ENCODE results near the gene FN1.

The FN1 gene

DNA sequence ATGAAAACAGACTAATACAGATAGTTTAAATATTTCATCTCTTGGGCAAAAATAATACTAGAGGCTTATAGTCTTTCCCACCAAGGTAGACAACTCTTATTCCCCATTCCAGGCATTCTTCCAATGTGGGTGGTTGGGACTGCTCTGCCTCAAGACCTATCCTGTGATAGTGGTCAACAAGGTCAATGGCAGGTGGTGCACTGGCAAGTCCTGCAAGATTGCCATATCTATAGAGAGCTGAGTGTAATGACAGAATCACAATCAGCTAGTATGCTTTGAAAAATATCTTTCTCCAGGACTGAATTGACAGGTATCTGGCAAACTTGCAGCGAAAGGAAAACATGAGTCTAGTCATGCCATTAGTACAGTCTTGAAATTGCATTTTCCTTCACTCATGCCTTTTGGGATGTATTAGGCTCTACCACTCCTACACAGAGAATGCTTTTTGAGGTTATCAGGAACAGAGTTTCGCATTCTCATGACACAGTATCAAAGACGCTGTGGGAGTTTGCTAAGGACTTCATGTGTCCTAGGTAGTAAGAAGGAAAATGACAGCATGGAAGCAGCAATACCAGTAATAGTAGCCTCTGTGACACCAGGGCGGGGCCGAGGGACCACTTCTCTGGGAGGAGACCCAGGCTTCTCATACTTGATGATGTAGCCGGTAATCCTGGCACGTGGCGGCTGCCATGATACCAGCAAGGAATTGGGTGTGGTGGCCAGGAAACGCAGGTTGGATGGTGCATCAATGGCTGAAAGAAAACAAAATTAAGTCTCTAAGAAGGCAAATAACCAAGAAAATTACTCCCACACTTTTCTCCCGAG lies 61.0 kb downstream of the FN1 start:
- H3K36me3 ChIP-seq (ENCODE audit: control insufficient read depth in 2 of 2, insufficient read depth in 1 of 2, low read length in 2 of 2) = peaks cover 49 to 90% of the 10 kb centered on the region in 2 experiments
- H3K27ac ChIP-seq (ENCODE audit: extremely low read depth, low read depth, low read length) = no peak overlapping the region
- no peak overlapping the region for H3K4me3 ChIP-seq (ENCODE audit: low read depth, low read length)
- ChIA-PET POLR2A (no interaction called here), CTCF (no interaction called here)
- H3K9me3 ChIP-seq (ENCODE audit: control insufficient read depth, insufficient read depth, low read depth, low read length) = no peaks in the 10 kb centered on the region
- TF ChIP-seq, protein P1, sequence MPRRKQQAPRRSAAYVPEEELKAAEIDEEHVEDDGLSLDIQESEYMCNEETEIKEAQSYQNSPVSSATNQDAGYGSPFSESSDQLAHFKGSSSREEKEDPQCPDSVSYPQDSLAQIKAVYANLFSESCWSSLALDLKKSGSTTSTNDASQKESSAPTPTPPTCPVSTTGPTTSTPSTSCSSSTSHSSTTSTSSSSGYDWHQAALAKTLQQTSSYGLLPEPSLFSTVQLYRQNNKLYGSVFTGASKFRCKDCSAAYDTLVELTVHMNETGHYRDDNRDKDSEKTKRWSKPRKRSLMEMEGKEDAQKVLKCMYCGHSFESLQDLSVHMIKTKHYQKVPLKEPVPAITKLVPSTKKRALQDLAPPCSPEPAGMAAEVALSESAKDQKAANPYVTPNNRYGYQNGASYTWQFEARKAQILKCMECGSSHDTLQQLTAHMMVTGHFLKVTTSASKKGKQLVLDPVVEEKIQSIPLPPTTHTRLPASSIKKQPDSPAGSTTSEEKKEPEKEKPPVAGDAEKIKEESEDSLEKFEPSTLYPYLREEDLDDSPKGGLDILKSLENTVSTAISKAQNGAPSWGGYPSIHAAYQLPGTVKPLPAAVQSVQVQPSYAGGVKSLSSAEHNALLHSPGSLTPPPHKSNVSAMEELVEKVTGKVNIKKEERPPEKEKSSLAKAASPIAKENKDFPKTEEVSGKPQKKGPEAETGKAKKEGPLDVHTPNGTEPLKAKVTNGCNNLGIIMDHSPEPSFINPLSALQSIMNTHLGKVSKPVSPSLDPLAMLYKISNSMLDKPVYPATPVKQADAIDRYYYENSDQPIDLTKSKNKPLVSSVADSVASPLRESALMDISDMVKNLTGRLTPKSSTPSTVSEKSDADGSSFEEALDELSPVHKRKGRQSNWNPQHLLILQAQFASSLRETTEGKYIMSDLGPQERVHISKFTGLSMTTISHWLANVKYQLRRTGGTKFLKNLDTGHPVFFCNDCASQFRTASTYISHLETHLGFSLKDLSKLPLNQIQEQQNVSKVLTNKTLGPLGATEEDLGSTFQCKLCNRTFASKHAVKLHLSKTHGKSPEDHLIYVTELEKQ (tag by site-specific recombination; IDR thresholded peaks at IDR 0.05; ENCODE audit: borderline replicate concordance) = no peak
- TF ChIP-seq, protein P2, sequence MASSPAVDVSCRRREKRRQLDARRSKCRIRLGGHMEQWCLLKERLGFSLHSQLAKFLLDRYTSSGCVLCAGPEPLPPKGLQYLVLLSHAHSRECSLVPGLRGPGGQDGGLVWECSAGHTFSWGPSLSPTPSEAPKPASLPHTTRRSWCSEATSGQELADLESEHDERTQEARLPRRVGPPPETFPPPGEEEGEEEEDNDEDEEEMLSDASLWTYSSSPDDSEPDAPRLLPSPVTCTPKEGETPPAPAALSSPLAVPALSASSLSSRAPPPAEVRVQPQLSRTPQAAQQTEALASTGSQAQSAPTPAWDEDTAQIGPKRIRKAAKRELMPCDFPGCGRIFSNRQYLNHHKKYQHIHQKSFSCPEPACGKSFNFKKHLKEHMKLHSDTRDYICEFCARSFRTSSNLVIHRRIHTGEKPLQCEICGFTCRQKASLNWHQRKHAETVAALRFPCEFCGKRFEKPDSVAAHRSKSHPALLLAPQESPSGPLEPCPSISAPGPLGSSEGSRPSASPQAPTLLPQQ (tag by site-specific recombination; IDR thresholded peaks at IDR 0.05) = no peak
- TF ChIP-seq SETDB1 (IDR thresholded peaks at IDR 0.05; ENCODE audit: insufficient read length, low read length) (no peak), ZNF837 (tag by site-specific recombination; IDR thresholded peaks at IDR 0.05) (no peak), ZNF146 (tag by site-specific recombination; IDR thresholded peaks at IDR 0.05) (no peak), TRIM28 (IDR thresholded peaks at IDR 0.05; ENCODE audit: borderline replicate concordance, low read length) (no peak)
- TF ChIP-seq, protein P3, sequence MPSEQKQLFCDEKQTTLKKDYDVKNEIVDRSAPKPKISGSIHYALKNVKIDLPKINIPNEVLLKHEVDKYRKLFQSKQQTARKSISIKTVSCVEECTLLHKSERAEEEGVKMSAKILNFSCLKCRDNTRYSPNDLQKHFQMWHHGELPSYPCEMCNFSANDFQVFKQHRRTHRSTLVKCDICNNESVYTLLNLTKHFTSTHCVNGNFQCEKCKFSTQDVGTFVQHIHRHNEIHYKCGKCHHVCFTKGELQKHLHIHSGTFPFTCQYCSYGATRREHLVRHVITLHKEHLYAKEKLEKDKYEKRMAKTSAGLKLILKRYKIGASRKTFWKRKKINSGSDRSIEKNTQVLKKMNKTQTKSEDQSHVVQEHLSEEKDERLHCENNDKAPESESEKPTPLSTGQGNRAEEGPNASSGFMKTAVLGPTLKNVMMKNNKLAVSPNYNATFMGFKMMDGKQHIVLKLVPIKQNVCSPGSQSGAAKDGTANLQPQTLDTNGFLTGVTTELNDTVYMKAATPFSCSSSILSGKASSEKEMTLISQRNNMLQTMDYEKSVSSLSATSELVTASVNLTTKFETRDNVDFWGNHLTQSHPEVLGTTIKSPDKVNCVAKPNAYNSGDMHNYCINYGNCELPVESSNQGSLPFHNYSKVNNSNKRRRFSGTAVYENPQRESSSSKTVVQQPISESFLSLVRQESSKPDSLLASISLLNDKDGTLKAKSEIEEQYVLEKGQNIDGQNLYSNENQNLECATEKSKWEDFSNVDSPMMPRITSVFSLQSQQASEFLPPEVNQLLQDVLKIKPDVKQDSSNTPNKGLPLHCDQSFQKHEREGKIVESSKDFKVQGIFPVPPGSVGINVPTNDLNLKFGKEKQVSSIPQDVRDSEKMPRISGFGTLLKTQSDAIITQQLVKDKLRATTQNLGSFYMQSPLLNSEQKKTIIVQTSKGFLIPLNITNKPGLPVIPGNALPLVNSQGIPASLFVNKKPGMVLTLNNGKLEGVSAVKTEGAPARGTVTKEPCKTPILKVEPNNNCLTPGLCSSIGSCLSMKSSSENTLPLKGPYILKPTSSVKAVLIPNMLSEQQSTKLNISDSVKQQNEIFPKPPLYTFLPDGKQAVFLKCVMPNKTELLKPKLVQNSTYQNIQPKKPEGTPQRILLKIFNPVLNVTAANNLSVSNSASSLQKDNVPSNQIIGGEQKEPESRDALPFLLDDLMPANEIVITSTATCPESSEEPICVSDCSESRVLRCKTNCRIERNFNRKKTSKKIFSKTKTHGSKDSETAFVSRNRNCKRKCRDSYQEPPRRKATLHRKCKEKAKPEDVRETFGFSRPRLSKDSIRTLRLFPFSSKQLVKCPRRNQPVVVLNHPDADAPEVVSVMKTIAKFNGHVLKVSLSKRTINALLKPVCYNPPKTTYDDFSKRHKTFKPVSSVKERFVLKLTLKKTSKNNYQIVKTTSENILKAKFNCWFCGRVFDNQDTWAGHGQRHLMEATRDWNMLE (tag by site-specific recombination; conservative IDR thresholded peaks at IDR 0.05; ENCODE audit: low read depth) = no peak
- H3K4me1 ChIP-seq (ENCODE audit: control insufficient read depth, insufficient read depth, low read length) = no peaks in the 10 kb centered on the region

DNA sequence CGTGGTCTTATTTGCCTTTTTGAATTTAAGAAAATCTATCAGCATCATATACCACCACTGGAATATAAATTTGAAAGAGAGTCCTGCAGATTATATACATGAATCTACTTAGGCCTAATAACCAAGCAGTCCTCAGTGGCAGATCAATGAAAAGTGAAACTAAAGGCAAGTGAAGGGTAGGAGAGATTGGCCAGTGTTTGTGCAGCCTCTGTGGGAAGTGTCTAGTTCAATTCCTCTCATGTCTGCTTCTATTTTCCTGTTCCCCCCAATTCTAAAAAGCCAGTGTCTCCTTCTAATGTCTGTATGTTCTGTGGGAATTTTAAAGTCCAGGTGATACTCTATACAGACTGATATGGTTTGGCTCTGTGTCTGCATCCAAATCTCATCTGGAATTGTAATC lies 61.9 kb downstream of the FN1 start:
- H3K36me3 ChIP-seq (ENCODE audit: control insufficient read depth in 2 of 2, insufficient read depth in 1 of 2, low read length in 2 of 2) = peaks cover 49 to 92% of the 10 kb centered on the region in 2 experiments
- H3K4me1 ChIP-seq (ENCODE audit: control insufficient read depth, insufficient read depth, low read length) = no peaks in the 10 kb centered on the region
- H3K27ac ChIP-seq (ENCODE audit: extremely low read depth, low read depth, low read length) = no peak overlapping the region
- no peaks in the 10 kb centered on the region for H3K9me3 ChIP-seq (ENCODE audit: control insufficient read depth, insufficient read depth, low read depth, low read length)
- no peak overlapping the region for H3K4me3 ChIP-seq (ENCODE audit: low read depth, low read length)
- TF ChIP-seq ZNF274 (IDR thresholded peaks at IDR 0.05; ENCODE audit: low read length) = no peak
- TF ChIP-seq ZNF274 (tag by site-specific recombination; IDR thresholded peaks at IDR 0.05; ENCODE audit: borderline replicate concordance) = no peak
- TF ChIP-seq ZNF514 (tag by site-specific recombination; IDR thresholded peaks at IDR 0.05) = no peak
- no peak for TF ChIP-seq SP7 (tag by site-specific recombination; IDR thresholded peaks at IDR 0.05)
- no peak for TF ChIP-seq ZNF677 (tag by site-specific recombination; IDR thresholded peaks at IDR 0.05)
- TF ChIP-seq ZNF776 (tag by site-specific recombination; IDR thresholded peaks at IDR 0.05; ENCODE audit: borderline replicate concordance) = no peak
- no peak for TF ChIP-seq KLF9 (tag by site-specific recombination; IDR thresholded peaks at IDR 0.05; ENCODE audit: low read depth)
- no peak for TF ChIP-seq ZNF747 (tag by site-specific recombination; IDR thresholded peaks at IDR 0.05)
- no peak for TF ChIP-seq GLIS1 (tag by site-specific recombination; IDR thresholded peaks at IDR 0.05)
- CTCF ChIA-PET = no interaction called here
- POLR2A ChIA-PET = no interaction called here
